SU-DHL-6 (cell line): ENCODE measurements around the gene CSRNP3.

Source experiments
- H2AFZ ChIP-seq: fragments of 200-600 bp; sonication (generic); 2 replicates; pipeline ENCODE4 v1.6.1; 2014; ENCODE audit warnings: low read depth, mild to moderate bottlenecking, moderate library complexity, mixed read lengths, antibody characterized with exemption, low read length; ENCODE audit not compliant: severe bottlenecking
- H3F3A ChIP-seq: fragments of 200-600 bp; shearing (Covaris generic); 2 replicates; pipeline ENCODE4 v1.6.0; 2016; ENCODE audit warnings: antibody characterized with exemption, mild to moderate bottlenecking; ENCODE audit not compliant: insufficient read depth
- H3K27ac ChIP-seq: fragments of 200-600 bp; sonication (generic); 2 replicates; pipeline ENCODE4 v1.5.1; 2016; ENCODE audit warnings: low read depth, mild to moderate bottlenecking, low read length, moderate library complexity, mixed read lengths
- H3K27me3 ChIP-seq: fragments of 200-600 bp; sonication (generic), shearing (Covaris generic); 2 replicates; pipeline ENCODE4 v1.6.0; 2014; ENCODE audit warnings: mild to moderate bottlenecking, low read length
- H3K36me3 ChIP-seq: fragments of 200-600 bp; sonication (generic); 2 replicates; pipeline ENCODE4 v1.6.1; 2014; ENCODE audit warnings: mild to moderate bottlenecking, low read length, mixed read lengths
- H3K4me2 ChIP-seq: fragments of 300-600, 200-600 bp; shearing (Covaris generic), sonication (generic); 2 replicates; pipeline ENCODE4 v1.6.0; 2014; ENCODE audit warnings: low read length, low read depth, mild to moderate bottlenecking; ENCODE audit not compliant: poor library complexity, severe bottlenecking
- H3K4me3 ChIP-seq: fragments of 200-600 bp; sonication (generic); 2 replicates; pipeline ENCODE4 v1.5.1; 2014; ENCODE audit warnings: antibody characterized with exemption, low read length, mild to moderate bottlenecking, mixed read lengths; ENCODE audit not compliant: insufficient read depth, poor library complexity, severe bottlenecking
- H3K79me2 ChIP-seq: fragments of 200-600 bp; sonication (generic); 2 replicates; pipeline ENCODE4 v1.6.1; 2014; ENCODE audit warnings: mild to moderate bottlenecking, low read length, moderate library complexity; ENCODE audit not compliant: insufficient read depth
- H3K9ac ChIP-seq: fragments of 200-600 bp; sonication (generic); 2 replicates; pipeline ENCODE4 v1.7.0; 2014; ENCODE audit warnings: mild to moderate bottlenecking, low read length
- H3K9me2 ChIP-seq: fragments of 200-600 bp; sonication (generic); replicated peaks from 2 replicates; pipeline ENCODE4 v1.6.1; 2014; ENCODE audit warnings: low read length; ENCODE audit not compliant: insufficient read depth
- H3K9me3 ChIP-seq: fragments of 200-600 bp; sonication (generic); 2 replicates; pipeline ENCODE4 v1.6.1; 2014; ENCODE audit warnings: low read length, mixed read lengths; ENCODE audit not compliant: insufficient read depth
- H4K20me1 ChIP-seq: fragments of 200-600 bp; sonication (generic); 2 replicates; pipeline ENCODE4 v1.6.1; 2014; ENCODE audit warnings: low read depth, mild to moderate bottlenecking, antibody characterized with exemption, low read length, moderate library complexity, mixed read lengths
- EZH2phosphoT487 ChIP-seq: fragments of 200-600 bp; sonication (generic), shearing (Covaris generic); conservative IDR thresholded peaks from 2 replicates; pipeline ENCODE4 v1.6.1; 2018; ENCODE audit warnings: mild to moderate bottlenecking, antibody characterized with exemption, low read length, moderate library complexity, mixed read lengths
- TF ChIP-seq, protein P1 (sequence below): fragments of 200-600 bp; sonication (generic); IDR thresholded peaks from one replicate; pipeline ENCODE4 v1.5.1; 2017; ENCODE audit warnings: antibody characterized with exemption, mild to moderate bottlenecking, low read length, moderate library complexity; ENCODE audit not compliant: insufficient read depth, poor library complexity, severe bottlenecking

The CSRNP3 gene

GRCh38 chr2:165529130-165529529, 59.6 kb downstream of the CSRNP3 start:
- H4K20me1 ChIP-seq: no peaks in the 10 kb centered on the region
- H2AFZ ChIP-seq: no peak overlapping the region
- TF ChIP-seq, protein P1, sequence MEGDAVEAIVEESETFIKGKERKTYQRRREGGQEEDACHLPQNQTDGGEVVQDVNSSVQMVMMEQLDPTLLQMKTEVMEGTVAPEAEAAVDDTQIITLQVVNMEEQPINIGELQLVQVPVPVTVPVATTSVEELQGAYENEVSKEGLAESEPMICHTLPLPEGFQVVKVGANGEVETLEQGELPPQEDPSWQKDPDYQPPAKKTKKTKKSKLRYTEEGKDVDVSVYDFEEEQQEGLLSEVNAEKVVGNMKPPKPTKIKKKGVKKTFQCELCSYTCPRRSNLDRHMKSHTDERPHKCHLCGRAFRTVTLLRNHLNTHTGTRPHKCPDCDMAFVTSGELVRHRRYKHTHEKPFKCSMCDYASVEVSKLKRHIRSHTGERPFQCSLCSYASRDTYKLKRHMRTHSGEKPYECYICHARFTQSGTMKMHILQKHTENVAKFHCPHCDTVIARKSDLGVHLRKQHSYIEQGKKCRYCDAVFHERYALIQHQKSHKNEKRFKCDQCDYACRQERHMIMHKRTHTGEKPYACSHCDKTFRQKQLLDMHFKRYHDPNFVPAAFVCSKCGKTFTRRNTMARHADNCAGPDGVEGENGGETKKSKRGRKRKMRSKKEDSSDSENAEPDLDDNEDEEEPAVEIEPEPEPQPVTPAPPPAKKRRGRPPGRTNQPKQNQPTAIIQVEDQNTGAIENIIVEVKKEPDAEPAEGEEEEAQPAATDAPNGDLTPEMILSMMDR: no peak
- no peak for TF ChIP-seq EZH2phosphoT487
- no peak overlapping the region for H3K9ac ChIP-seq
- no peak overlapping the region for H3K4me2 ChIP-seq
- no peaks in the 10 kb centered on the region for H3K36me3 ChIP-seq
- H3K27me3 ChIP-seq: no peaks in the 10 kb centered on the region
- no peak overlapping the region for H3K4me3 ChIP-seq
- H3K9me2 ChIP-seq: no peaks in the 10 kb centered on the region
- H3K79me2 ChIP-seq: no peaks in the 10 kb centered on the region
- H3K27ac ChIP-seq: no peak overlapping the region
- H3K9me3 ChIP-seq: no peaks in the 10 kb centered on the region
- H3F3A ChIP-seq: no peaks in the 10 kb centered on the region

DNA sequence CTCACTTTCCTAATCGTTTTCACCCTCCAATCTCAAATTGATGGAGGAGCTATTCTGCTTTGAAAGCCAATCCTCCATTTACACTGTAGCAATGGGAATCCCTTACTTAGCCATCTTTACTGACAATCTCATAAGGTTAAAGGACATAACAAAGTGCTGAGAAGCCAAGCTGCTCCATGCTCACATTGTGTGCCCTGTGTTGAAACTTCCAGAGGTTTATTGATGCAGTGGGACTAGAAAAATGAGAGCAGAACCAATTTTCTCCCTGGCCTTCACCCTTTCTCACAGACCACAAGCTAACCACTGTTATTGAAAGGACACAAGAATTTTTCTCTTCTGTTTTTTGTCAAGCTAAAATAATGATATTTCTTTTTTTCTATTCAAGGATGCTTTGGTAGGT, 63.8 kb downstream of the CSRNP3 start:
- Histone ChIP-seq H3K9ac (no peak overlapping the region), H3F3A (no peaks in the 10 kb centered on the region)

DNA sequence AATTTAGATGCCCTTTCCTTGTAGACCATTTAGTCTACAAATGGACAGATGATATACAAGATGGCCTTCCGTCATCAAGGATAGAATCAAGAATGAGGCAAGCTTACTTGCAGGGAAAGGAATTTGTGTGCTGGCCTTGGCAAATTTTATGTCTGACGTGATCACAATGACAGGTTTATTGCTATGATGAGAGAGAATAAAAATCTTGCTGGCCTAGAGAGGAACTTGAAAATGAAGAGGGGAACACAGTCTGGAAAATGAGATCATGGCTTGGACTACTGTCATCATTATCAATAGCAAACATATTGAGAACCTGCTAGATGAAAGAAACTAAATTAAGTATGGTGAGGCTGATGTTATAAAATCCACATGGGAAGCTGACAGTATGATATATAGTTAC, 66.0 kb downstream of the CSRNP3 start:
- H3K27ac ChIP-seq: no peak overlapping the region
- no peak overlapping the region for H3K9ac ChIP-seq
- no peaks in the 10 kb centered on the region for H3K9me3 ChIP-seq
- H2AFZ ChIP-seq: no peak overlapping the region
- no peaks in the 10 kb centered on the region for H3K36me3 ChIP-seq
- no peaks in the 10 kb centered on the region for H3K27me3 ChIP-seq
- H3K4me2 ChIP-seq: no peak overlapping the region
- no peak for TF ChIP-seq EZH2phosphoT487
- TF ChIP-seq, protein P1: no peak
- no peak overlapping the region for H3K4me3 ChIP-seq
- no peaks in the 10 kb centered on the region for H4K20me1 ChIP-seq
- H3K79me2 ChIP-seq: no peaks in the 10 kb centered on the region
- H3F3A ChIP-seq: no peaks in the 10 kb centered on the region
- H3K9me2 ChIP-seq: no peaks in the 10 kb centered on the region

More for the DNA sequence above, 63.8 kb downstream of the CSRNP3 start:
- Histone ChIP-seq H3K27me3 (no peaks in the 10 kb centered on the region), H3K4me2 (no peak overlapping the region), H3K9me3 (no peaks in the 10 kb centered on the region), H3K27ac (no peak overlapping the region), H3K4me3 (no peak overlapping the region), H2AFZ (no peak overlapping the region), H3K36me3 (no peaks in the 10 kb centered on the region), H4K20me1 (no peaks in the 10 kb centered on the region), H3K79me2 (no peaks in the 10 kb centered on the region), H3K9me2 (no peaks in the 10 kb centered on the region)
- TF ChIP-seq, protein P1: no peak
- TF ChIP-seq EZH2phosphoT487: no peak
